ENCODE measurements around the gene GJD2.

DNA sequence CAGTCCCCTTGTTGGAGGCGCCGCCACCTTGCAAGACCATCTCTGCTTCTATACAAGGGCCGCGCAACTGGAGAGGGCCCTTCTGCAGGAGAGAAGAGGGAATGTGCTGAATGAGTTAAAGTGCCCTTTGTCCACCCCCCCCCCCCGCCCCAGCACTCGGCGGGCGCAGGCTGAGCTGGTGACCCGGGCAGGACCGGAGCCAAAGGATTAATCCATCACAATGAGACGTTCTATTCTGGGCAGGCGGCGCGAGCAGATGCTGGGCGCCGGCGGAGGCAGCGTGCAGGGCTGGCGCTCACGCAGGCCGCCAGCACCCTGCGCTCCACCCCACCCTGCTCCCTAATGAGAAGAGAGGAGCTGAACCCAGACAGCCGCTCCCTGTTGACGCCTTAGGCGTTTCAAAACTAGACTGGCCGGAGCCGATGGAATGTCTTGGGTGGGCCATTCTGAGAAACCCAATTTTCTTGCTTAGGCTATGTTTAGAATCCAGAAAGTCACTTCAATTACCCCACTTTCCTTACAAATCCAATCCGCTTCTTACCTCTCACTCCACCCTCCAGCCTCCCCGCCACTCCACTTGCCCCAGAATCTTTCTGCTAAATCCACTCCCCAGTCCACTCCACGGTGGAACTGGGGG lies 32.9 kb downstream of the GJD2 start:
- TF ChIP-seq, protein P1, sequence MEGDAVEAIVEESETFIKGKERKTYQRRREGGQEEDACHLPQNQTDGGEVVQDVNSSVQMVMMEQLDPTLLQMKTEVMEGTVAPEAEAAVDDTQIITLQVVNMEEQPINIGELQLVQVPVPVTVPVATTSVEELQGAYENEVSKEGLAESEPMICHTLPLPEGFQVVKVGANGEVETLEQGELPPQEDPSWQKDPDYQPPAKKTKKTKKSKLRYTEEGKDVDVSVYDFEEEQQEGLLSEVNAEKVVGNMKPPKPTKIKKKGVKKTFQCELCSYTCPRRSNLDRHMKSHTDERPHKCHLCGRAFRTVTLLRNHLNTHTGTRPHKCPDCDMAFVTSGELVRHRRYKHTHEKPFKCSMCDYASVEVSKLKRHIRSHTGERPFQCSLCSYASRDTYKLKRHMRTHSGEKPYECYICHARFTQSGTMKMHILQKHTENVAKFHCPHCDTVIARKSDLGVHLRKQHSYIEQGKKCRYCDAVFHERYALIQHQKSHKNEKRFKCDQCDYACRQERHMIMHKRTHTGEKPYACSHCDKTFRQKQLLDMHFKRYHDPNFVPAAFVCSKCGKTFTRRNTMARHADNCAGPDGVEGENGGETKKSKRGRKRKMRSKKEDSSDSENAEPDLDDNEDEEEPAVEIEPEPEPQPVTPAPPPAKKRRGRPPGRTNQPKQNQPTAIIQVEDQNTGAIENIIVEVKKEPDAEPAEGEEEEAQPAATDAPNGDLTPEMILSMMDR (IDR thresholded peaks at IDR 0.05) = no peak
- TF ChIP-seq POLR2AphosphoS5 (IDR thresholded peaks at IDR 0.05; ENCODE audit: low read depth, low read length) = no peak
- no peak for TF ChIP-seq SIN3A (IDR thresholded peaks at IDR 0.05; ENCODE audit: borderline replicate concordance, insufficient read depth, low read depth, low read length)
- TF ChIP-seq, protein P2, sequence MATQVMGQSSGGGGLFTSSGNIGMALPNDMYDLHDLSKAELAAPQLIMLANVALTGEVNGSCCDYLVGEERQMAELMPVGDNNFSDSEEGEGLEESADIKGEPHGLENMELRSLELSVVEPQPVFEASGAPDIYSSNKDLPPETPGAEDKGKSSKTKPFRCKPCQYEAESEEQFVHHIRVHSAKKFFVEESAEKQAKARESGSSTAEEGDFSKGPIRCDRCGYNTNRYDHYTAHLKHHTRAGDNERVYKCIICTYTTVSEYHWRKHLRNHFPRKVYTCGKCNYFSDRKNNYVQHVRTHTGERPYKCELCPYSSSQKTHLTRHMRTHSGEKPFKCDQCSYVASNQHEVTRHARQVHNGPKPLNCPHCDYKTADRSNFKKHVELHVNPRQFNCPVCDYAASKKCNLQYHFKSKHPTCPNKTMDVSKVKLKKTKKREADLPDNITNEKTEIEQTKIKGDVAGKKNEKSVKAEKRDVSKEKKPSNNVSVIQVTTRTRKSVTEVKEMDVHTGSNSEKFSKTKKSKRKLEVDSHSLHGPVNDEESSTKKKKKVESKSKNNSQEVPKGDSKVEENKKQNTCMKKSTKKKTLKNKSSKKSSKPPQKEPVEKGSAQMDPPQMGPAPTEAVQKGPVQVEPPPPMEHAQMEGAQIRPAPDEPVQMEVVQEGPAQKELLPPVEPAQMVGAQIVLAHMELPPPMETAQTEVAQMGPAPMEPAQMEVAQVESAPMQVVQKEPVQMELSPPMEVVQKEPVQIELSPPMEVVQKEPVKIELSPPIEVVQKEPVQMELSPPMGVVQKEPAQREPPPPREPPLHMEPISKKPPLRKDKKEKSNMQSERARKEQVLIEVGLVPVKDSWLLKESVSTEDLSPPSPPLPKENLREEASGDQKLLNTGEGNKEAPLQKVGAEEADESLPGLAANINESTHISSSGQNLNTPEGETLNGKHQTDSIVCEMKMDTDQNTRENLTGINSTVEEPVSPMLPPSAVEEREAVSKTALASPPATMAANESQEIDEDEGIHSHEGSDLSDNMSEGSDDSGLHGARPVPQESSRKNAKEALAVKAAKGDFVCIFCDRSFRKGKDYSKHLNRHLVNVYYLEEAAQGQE (IDR thresholded peaks at IDR 0.05; ENCODE audit: insufficient read depth in 1 of 2, low read depth in 2 of 2, low read length in 1 of 2) = no peak

Measured in Panc1 (cell line).